ENCODE measurements around the gene ZNF99. TPM values are rescaled to one million over a fixed set of nuclear protein-coding genes. Genes with fewer than 3 reads are reported as not detected.

ZNF99 gene
- not detected in 2 replicates for total RNA-seq

- DNase-seq (ENCODE audit: low read depth): no peak
- no peak within 1 kb of the TSS for H3K4me3 ChIP-seq (ENCODE audit: low read depth, low read length)
- TF ChIP-seq CTCF (conservative IDR thresholded peaks at IDR 0.05; ENCODE audit: low read depth, low read length): no peak
Measured at GRCh38 chr19:22783651-22784410, at the start of gene ZNF99. TSS of gene ZNF99 (minus strand) at chr19:22784151. CDS start at chr19:22784016, 135 bp downstream.

- no peak within 1 kb of the TSS for H3K4me3 ChIP-seq (ENCODE audit: low read depth, low read length)
- TF ChIP-seq CTCF (conservative IDR thresholded peaks at IDR 0.05; ENCODE audit: low read depth, low read length): no peak
- no peak for DNase-seq (ENCODE audit: low read depth)
Measured at GRCh38 chr19:22832031-22832762, 48.2 kb upstream of the ZNF99 start, which contains the start of gene ZNF723. TSS of gene ZNF723 (plus strand) at chr19:22832291. CDS start at chr19:22832380, 89 bp downstream.

GRCh38 chr19:22831211-22831610, 47.3 kb upstream of the ZNF99 start:
- H3K4me3 ChIP-seq (ENCODE audit: low read depth, low read length): no peak overlapping the region
- DNase-seq (ENCODE audit: low read depth): no peak
- TF ChIP-seq CTCF (conservative IDR thresholded peaks at IDR 0.05; ENCODE audit: low read depth, low read length): no peak

- DNase-seq (ENCODE audit: low read depth): no peak
- TF ChIP-seq CTCF (conservative IDR thresholded peaks at IDR 0.05; ENCODE audit: low read depth, low read length): no peak
- no peak overlapping the region for H3K4me3 ChIP-seq (ENCODE audit: low read depth, low read length)
Measured at GRCh38 chr19:22814124-22814523, 30.2 kb upstream of the ZNF99 start.

- no peak for TF ChIP-seq CTCF (conservative IDR thresholded peaks at IDR 0.05; ENCODE audit: low read depth, low read length)
- DNase-seq (ENCODE audit: low read depth): no peak
- no peak overlapping the region for H3K4me3 ChIP-seq (ENCODE audit: low read depth, low read length)
Measured at GRCh38 chr19:22807061-22807835, 23.3 kb upstream of the ZNF99 start.

GRCh38 chr19:22806418-22806817, 22.5 kb upstream of the ZNF99 start:
- H3K4me3 ChIP-seq (ENCODE audit: low read depth, low read length): no peak overlapping the region
- no peak for DNase-seq (ENCODE audit: low read depth)
- no peak for TF ChIP-seq CTCF (conservative IDR thresholded peaks at IDR 0.05; ENCODE audit: low read depth, low read length)
